GM19468 (cell line): ENCODE results near the gene SLC5A7.

Experiments
- ATAC-seq: cut with Tn5 transposase; IDR thresholded peaks from one replicate; pipeline ENCODE4 v1.9.1; 2021; ENCODE audit warnings: mild to moderate bottlenecking, moderate library complexity, moderate number of reproducible peaks; ENCODE audit not compliant: unreplicated experiment; ENCODE audit errors: extremely low read depth

SLC5A7 gene

GRCh38 chr2:108061439-108062042 lies 75.2 kb downstream of the SLC5A7 start:
- ATAC-seq, result no peak
